Measurements from ENCODE around the gene SMIM8.
A peak's percentile ranks its signal among the peaks of the same experiment; 100 is the strongest.

Gene SMIM8

GRCh38 chr6:87346700-87347099, 24.3 kb downstream of the SMIM8 start:
- no peak overlapping the region for H3K4me3 Mint-ChIP-seq
- ATAC-seq (ENCODE audit: low read depth) (no peak), DNase-seq (ENCODE audit: low spot score in 2 of 2) (no peak)
- peaks cover 2% of the 10 kb centered on the region for H3K4me1 Mint-ChIP-seq
- peaks cover 8% of the 10 kb centered on the region for H3K36me3 Mint-ChIP-seq
- H3K27me3 Mint-ChIP-seq: no peaks in the 10 kb centered on the region
- no peaks in the 10 kb centered on the region for H3K9me3 Mint-ChIP-seq
- no peak overlapping the region for H3K27ac Mint-ChIP-seq

GRCh38 chr6:87349896-87350295, 27.5 kb downstream of the SMIM8 start:
- Mint-ChIP-seq H3K36me3 (peaks cover 4% of the 10 kb centered on the region), H3K4me1 (no peaks in the 10 kb centered on the region), H3K4me3 (no peak overlapping the region), H3K27ac (no peak overlapping the region), H3K9me3 (no peaks in the 10 kb centered on the region), H3K27me3 (no peaks in the 10 kb centered on the region)
- ATAC-seq (ENCODE audit: low read depth): no peak
- DNase-seq (ENCODE audit: low spot score in 2 of 2): no peak

- Mint-ChIP-seq H3K27ac (no peak overlapping the region), H3K27me3 (no peaks in the 10 kb centered on the region), H3K9me3 (no peaks in the 10 kb centered on the region)
These were observed 28.1 kb downstream of the SMIM8 start for GRCh38 chr6:87350516-87350915.

GRCh38 chr6:87351583-87351982, 29.2 kb downstream of the SMIM8 start:
- H3K9me3 Mint-ChIP-seq: no peaks in the 10 kb centered on the region
- H3K36me3 Mint-ChIP-seq: peaks cover 4% of the 10 kb centered on the region
- H3K27ac Mint-ChIP-seq: no peak overlapping the region
- DNase-seq (ENCODE audit: low spot score in 2 of 2): no peak
- H3K4me3 Mint-ChIP-seq: no peak overlapping the region
- no peaks in the 10 kb centered on the region for H3K4me1 Mint-ChIP-seq
- ATAC-seq (ENCODE audit: low read depth): no peak
- no peaks in the 10 kb centered on the region for H3K27me3 Mint-ChIP-seq

More at GRCh38 chr6:87350516-87350915, 28.1 kb downstream of the SMIM8 start:
- DNase-seq (ENCODE audit: low spot score in 2 of 2) (no peak), ATAC-seq (ENCODE audit: low read depth) (no peak)
- Mint-ChIP-seq H3K4me1 (no peaks in the 10 kb centered on the region), H3K4me3 (no peak overlapping the region), H3K36me3 (peaks cover 4% of the 10 kb centered on the region)

- H3K4me3 Mint-ChIP-seq: no peak overlapping the region
- ATAC-seq (ENCODE audit: low read depth) (no peak), DNase-seq (ENCODE audit: low spot score in 2 of 2) (no peak)
- H3K27me3 Mint-ChIP-seq: no peaks in the 10 kb centered on the region
- H3K36me3 Mint-ChIP-seq: peaks cover 6% of the 10 kb centered on the region
- no peaks in the 10 kb centered on the region for H3K9me3 Mint-ChIP-seq
- H3K27ac Mint-ChIP-seq: no peak overlapping the region
- H3K4me1 Mint-ChIP-seq: no peaks in the 10 kb centered on the region
These were observed 33.8 kb downstream of the SMIM8 start for GRCh38 chr6:87356181-87356580.

- ATAC-seq (ENCODE audit: low read depth) (no peak), DNase-seq (ENCODE audit: low spot score in 2 of 2) (no peak)
- Mint-ChIP-seq H3K27ac (no peak overlapping the region), H3K4me1 (no peaks in the 10 kb centered on the region), H3K4me3 (no peak overlapping the region), H3K9me3 (no peaks in the 10 kb centered on the region), H3K27me3 (no peaks in the 10 kb centered on the region), H3K36me3 (peaks cover 11% of the 10 kb centered on the region)
These were observed 35.2 kb downstream of the SMIM8 start for GRCh38 chr6:87357479-87358196.

- Mint-ChIP-seq H3K27me3 (no peaks in the 10 kb centered on the region), H3K9me3 (peaks cover 6% of the 10 kb centered on the region), H3K27ac (no peak overlapping the region), H3K36me3 (peaks cover 28% of the 10 kb centered on the region), H3K4me1 (no peaks in the 10 kb centered on the region), H3K4me3 (no peak overlapping the region)
- DNase-seq (ENCODE audit: low spot score in 2 of 2): no peak
- ATAC-seq (ENCODE audit: low read depth): no peak
These were observed 42.3 kb downstream of the SMIM8 start for GRCh38 chr6:87364602-87365252.

GRCh38 chr6:87366072-87366827, 43.9 kb downstream of the SMIM8 start:
- Mint-ChIP-seq H3K4me1 (no peaks in the 10 kb centered on the region), H3K27ac (no peak overlapping the region), H3K4me3 (no peak overlapping the region), H3K36me3 (peaks cover 25% of the 10 kb centered on the region), H3K9me3 (peaks cover 10% of the 10 kb centered on the region), H3K27me3 (no peaks in the 10 kb centered on the region)
- ATAC-seq (ENCODE audit: low read depth): no peak
- no peak for DNase-seq (ENCODE audit: low spot score in 2 of 2)

GRCh38 chr6:87366899-87367298, 44.5 kb downstream of the SMIM8 start:
- ATAC-seq (ENCODE audit: low read depth) (no peak), DNase-seq (ENCODE audit: low spot score in 2 of 2) (no peak)
- Mint-ChIP-seq H3K4me1 (no peaks in the 10 kb centered on the region), H3K27me3 (no peaks in the 10 kb centered on the region), H3K27ac (no peak overlapping the region), H3K9me3 (peaks cover 10% of the 10 kb centered on the region), H3K4me3 (no peak overlapping the region), H3K36me3 (peaks cover 23% of the 10 kb centered on the region)

- H3K4me3 Mint-ChIP-seq: no peak overlapping the region
- no peak for DNase-seq (ENCODE audit: low spot score in 2 of 2)
- H3K36me3 Mint-ChIP-seq: peaks cover 9% of the 10 kb centered on the region
- no peaks in the 10 kb centered on the region for H3K27me3 Mint-ChIP-seq
- peaks cover 8% of the 10 kb centered on the region for H3K9me3 Mint-ChIP-seq
- no peak overlapping the region for H3K27ac Mint-ChIP-seq
- no peak for ATAC-seq (ENCODE audit: low read depth)
- H3K4me1 Mint-ChIP-seq: no peaks in the 10 kb centered on the region
These were observed 51.0 kb downstream of the SMIM8 start for GRCh38 chr6:87373377-87373776.

GRCh38 chr6:87375315-87375714, 52.9 kb downstream of the SMIM8 start:
- Mint-ChIP-seq H3K4me1 (peaks cover 7% of the 10 kb centered on the region), H3K36me3 (peaks cover 3% of the 10 kb centered on the region), H3K4me3 (no peak overlapping the region), H3K27ac (no peak overlapping the region), H3K27me3 (no peaks in the 10 kb centered on the region), H3K9me3 (no peaks in the 10 kb centered on the region)
- ATAC-seq (ENCODE audit: low read depth) (no peak), DNase-seq (ENCODE audit: low spot score in 2 of 2) (no peak)

GRCh38 chr6:87376643-87377042, 54.3 kb downstream of the SMIM8 start:
- Mint-ChIP-seq H3K36me3 (peaks cover 3% of the 10 kb centered on the region), H3K4me1 (peaks cover 7% of the 10 kb centered on the region), H3K9me3 (no peaks in the 10 kb centered on the region), H3K27ac (no peak overlapping the region), H3K4me3 (no peak overlapping the region), H3K27me3 (no peaks in the 10 kb centered on the region)
- DNase-seq (ENCODE audit: low spot score in 2 of 2) (no peak), ATAC-seq (ENCODE audit: low read depth) (no peak)

- H3K9me3 Mint-ChIP-seq: no peaks in the 10 kb centered on the region
- no peaks in the 10 kb centered on the region for H3K36me3 Mint-ChIP-seq
- peak overlapping the region; percentile 69 for H3K27ac Mint-ChIP-seq
- peaks cover 7% of the 10 kb centered on the region for H3K4me1 Mint-ChIP-seq
- ATAC-seq (ENCODE audit: low read depth): peak; percentile 66
- no peaks in the 10 kb centered on the region for H3K27me3 Mint-ChIP-seq
- DNase-seq (ENCODE audit: low spot score in 2 of 2): no peak
- H3K4me3 Mint-ChIP-seq: peak overlapping the region; percentile 6
These were observed 56.6 kb downstream of the SMIM8 start for GRCh38 chr6:87378947-87379346.

GRCh38 chr6:87382861-87383260, 60.5 kb downstream of the SMIM8 start:
- no peak overlapping the region for H3K4me3 Mint-ChIP-seq
- no peaks in the 10 kb centered on the region for H3K27me3 Mint-ChIP-seq
- H3K4me1 Mint-ChIP-seq: peaks cover 7% of the 10 kb centered on the region
- no peaks in the 10 kb centered on the region for H3K36me3 Mint-ChIP-seq
- H3K27ac Mint-ChIP-seq: no peak overlapping the region
- H3K9me3 Mint-ChIP-seq: no peaks in the 10 kb centered on the region
- ATAC-seq (ENCODE audit: low read depth): no peak
- DNase-seq (ENCODE audit: low spot score in 2 of 2): no peak
